HG02763 (cell line): Measurements from ENCODE around the gene DENND4B.
"Not testable (repeated sequence)": the region's sequence is repeated elsewhere in the genome, so short reads cannot be mapped to it uniquely, and the experiment has no call there.

Experiments used
- ATAC-seq: cut with Tn5 transposase; IDR thresholded peaks from one replicate; pipeline ENCODE4 v1.9.1; 2021; ENCODE audit warnings: mild to moderate bottlenecking, moderate library complexity; ENCODE audit not compliant: unreplicated experiment

The DENND4B gene

DNA sequence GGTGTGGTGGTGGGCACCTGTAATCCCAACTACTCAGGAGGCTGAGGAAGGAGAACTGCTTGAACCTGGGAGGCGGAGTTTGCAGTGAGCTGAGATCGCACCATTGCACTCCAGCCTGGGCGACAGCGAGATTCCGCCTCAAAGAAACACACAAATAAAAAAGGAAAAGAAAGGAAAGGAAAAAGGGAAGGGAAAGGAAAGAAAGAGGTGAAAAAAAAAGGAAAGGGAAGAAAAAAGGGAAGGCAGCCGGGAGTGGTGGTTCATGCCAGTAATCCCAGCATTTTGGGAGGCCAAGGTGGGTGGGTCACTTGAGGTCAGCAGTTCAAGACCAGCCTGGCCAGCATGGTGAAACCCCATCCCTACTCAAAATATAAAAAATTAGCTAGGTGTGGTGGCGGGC, 55.5 kb downstream of the DENND4B start:
- not testable (repeated sequence) for ATAC-seq

DNA sequence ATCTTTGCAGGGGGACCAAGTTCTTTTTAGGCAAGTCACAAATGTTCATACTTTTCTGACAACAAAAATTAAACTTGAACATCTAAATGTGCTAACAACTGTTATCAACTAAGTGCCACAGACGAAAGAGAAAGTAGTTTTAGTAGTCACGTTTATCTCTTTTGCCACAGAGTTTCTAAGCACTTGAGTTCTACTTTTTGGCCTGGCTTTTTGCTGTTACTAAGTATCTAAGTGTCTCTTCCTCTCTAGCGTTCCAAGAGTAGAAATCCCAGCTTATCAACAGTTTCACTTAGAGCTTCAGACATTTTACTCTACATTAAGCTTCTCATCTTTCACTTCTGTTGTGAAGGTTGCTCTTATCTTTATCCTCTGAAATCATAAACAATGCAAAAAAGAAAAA, 58.0 kb downstream of the DENND4B start:
- ATAC-seq = no peak

DNA sequence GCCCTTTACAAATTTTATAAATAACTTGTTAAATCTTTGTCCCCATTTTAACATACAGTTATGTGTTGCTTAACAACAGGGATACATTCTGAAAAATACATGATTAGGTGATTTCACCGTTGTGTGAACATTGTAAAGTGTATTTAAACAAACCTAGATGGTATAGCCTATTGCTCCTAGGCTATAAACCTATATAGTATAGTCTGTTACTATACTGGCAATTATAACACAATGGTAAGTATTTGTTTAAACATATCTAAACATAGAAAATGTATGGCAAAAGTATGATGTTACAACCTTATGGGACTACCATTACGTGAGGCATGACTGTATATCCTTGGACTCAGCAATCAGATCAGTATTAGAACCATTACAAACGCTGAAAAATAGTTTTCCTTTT, 60.4 kb downstream of the DENND4B start:
- ATAC-seq = no peak

DNA sequence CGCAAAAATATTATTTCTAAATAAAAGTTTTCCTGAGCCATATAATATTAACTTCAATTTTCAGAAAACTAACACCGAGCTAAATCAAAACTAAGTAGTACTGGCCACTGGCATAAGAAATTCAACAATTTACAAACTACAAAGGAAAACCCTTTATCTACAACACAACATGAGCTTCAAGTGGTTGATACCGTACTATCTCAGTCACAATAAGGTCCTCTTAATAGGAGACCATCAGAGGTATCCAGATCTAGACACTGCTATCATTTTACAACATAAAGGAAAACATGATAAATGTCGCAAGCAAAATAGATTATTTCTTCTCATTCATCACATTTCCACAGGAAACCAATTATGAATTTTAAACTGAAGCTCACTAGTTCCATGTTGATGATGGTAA, 63.3 kb downstream of the DENND4B start:
- no peak for ATAC-seq

DNA sequence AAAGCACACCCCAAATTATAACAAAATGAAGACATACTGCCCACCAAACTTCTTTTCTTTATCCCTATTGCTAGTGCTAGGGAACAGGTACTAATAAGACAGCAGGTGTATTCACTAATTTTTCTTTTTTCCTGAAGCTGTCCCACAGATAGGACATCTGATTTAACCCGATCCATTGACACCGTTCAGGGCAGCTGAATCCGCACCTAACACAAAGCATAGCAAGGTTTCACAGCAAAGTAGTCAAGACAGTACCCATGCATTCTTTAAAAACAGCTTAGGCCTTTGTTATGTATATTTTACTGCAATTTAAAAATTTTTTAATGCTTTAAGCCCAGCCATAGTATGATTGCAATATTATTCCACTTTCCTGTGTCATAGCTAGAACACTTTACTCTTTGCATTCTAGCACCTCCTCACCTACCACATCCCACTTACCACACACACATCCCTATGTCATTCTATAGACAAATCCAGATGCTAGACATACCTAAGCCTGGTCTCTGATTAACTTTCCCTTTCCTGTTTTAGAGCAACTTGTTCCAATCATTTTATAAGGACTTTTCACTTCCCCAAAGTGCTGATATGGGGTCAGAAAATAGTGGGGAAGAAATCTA, 64.1 kb downstream of the DENND4B start:
- no peak for ATAC-seq

DNA sequence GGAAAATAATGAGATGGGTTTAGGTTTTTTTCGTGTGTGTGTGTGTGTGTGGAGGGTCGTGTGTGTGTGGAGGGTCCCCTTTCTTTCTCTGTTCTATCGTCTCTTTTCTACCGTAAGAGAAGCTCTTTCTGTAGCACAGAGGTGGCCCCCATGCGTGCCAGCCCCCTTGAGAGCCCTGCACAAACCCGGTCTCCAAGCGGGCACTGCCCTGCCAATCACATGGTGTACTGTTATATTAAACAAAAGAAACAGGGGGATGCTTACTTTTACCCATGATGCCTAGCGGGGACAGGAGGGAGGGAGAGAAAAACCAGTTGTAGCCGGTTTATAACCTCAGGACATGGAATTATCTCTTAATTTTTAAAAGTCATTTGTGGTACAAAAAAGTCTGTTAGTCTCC, 64.8 kb downstream of the DENND4B start:
- no peak for ATAC-seq

DNA sequence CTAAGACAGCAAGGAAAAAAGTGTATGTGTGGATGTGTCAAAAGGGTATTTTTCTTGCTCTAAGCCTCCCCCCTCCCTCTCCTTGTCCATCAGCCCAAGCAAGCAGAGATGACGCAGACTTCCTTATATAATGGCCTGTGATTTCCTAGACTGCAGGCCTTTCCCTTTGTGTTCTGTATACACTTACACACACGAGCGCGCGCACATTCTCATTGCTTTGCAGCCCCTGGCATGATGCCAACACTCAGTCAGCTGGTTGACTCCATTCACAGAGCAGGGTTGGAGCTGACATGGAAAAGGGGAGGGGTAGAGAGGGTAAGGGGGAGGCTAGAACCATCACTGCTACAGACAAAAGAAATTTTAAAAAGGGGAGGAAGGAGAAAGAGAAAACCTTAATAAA, 65.6 kb downstream of the DENND4B start:
- no peak for ATAC-seq

DNA sequence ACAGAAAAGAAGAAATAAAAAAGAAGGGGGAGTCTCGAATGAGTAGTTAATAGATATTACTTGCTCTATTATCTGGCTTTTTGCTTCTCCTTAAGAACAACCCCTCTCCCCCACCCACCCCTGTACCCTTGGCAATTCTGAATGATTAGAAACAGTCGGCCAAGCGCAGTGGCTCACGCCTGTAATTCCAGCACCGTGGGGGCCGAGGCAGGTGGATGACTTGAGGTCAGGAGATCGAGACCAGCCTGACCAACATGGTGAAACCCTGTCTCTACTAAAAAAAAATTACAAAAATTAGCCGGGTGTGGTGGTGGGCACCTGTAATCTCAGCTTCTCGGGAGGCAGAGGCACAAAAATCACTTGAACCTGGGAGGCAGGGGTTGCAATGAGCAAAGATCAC, 66.5 kb downstream of the DENND4B start:
- ATAC-seq = no peak
